HG02885 (cell line): ENCODE data around the gene L3MBTL4.

Experiments used
- ATAC-seq: cut with Tn5 transposase; IDR thresholded peaks from one replicate; pipeline ENCODE4 v1.9.1; 2021; ENCODE audit warnings: mild to moderate bottlenecking; ENCODE audit not compliant: unreplicated experiment, poor library complexity

Gene L3MBTL4

GRCh38 chr18:6368017-6368416 lies 46.7 kb downstream of the L3MBTL4 start:
- no peak for ATAC-seq

GRCh38 chr18:6367208-6367607 lies 47.5 kb downstream of the L3MBTL4 start:
- ATAC-seq: no peak

GRCh38 chr18:6366776-6367175 lies 47.9 kb downstream of the L3MBTL4 start:
- no peak for ATAC-seq

GRCh38 chr18:6365385-6365784 lies 49.3 kb downstream of the L3MBTL4 start:
- no peak for ATAC-seq

GRCh38 chr18:6363216-6363615 lies 51.5 kb downstream of the L3MBTL4 start:
- ATAC-seq: peak; percentile 79

GRCh38 chr18:6362559-6363129 lies 52.1 kb downstream of the L3MBTL4 start:
- no peak for ATAC-seq

GRCh38 chr18:6357668-6358067 lies 57.0 kb downstream of the L3MBTL4 start:
- no peak for ATAC-seq

GRCh38 chr18:6355789-6356589 lies 58.7 kb downstream of the L3MBTL4 start:
- peak; percentile 64 for ATAC-seq

GRCh38 chr18:6352275-6352674 lies 62.4 kb downstream of the L3MBTL4 start:
- ATAC-seq: no peak

GRCh38 chr18:6342990-6343389 lies 71.7 kb downstream of the L3MBTL4 start:
- no peak for ATAC-seq

GRCh38 chr18:6341709-6342108 lies 73.0 kb downstream of the L3MBTL4 start:
- ATAC-seq: no peak

- no peak for ATAC-seq
Observed at GRCh38 chr18:6341303-6341702, 73.4 kb downstream of the L3MBTL4 start.

- ATAC-seq: no peak
Observed at GRCh38 chr18:6340121-6340520, 74.6 kb downstream of the L3MBTL4 start.

- no peak for ATAC-seq
Observed at GRCh38 chr18:6336239-6336638, 78.5 kb downstream of the L3MBTL4 start.

GRCh38 chr18:6333981-6334380 lies 80.7 kb downstream of the L3MBTL4 start:
- no peak for ATAC-seq

GRCh38 chr18:6331872-6332271 lies 82.8 kb downstream of the L3MBTL4 start:
- ATAC-seq: no peak

GRCh38 chr18:6330786-6331185 lies 83.9 kb downstream of the L3MBTL4 start:
- ATAC-seq: no peak

- no peak for ATAC-seq
Observed at GRCh38 chr18:6328621-6329010, 86.1 kb downstream of the L3MBTL4 start.

- no peak for ATAC-seq
Observed at GRCh38 chr18:6327895-6328620, 86.7 kb downstream of the L3MBTL4 start.

- no peak for ATAC-seq
Observed at GRCh38 chr18:6327485-6327884, 87.2 kb downstream of the L3MBTL4 start.

GRCh38 chr18:6326566-6326965 lies 88.1 kb downstream of the L3MBTL4 start:
- ATAC-seq: no peak
